Measurements from ENCODE around the gene MAL. TPM values are rescaled to one million over a fixed set of nuclear protein-coding genes. Genes with fewer than 3 reads are reported as not detected.
A peak's percentile ranks its signal among the peaks of the same experiment; 100 is the strongest.

MAL gene
- total and polyA plus RNA-seq, 2 of the 13 experiments (the other 11 are each of a cell fraction or from before 2014, with no cell fraction given): not detected

GRCh38 chr2:95057535-95058370, 32.2 kb downstream of the MAL start (continued):
- TF ChIP-seq PRDM15 (CRISPR knock-in tag; IDR thresholded peaks at IDR 0.05): no peak
- no peak for TF ChIP-seq KAT8 (CRISPR knock-in tag; IDR thresholded peaks at IDR 0.05)
- TF ChIP-seq SSRP1 (CRISPR knock-in tag; IDR thresholded peaks at IDR 0.05): no peak
- TF ChIP-seq LCORL (IDR thresholded peaks at IDR 0.05): no peak
- TF ChIP-seq LCORL (CRISPR knock-in tag; IDR thresholded peaks at IDR 0.05): no peak
- no peak for TF ChIP-seq JUND (CRISPR knock-in tag; IDR thresholded peaks at IDR 0.05)
- no peak for TF ChIP-seq PCBP2 (optimal IDR thresholded peaks at IDR 0.05; ENCODE audit: low read depth, low read length, poor library complexity, severe bottlenecking)
- no peak for TF ChIP-seq SPEN (CRISPR knock-in tag; IDR thresholded peaks at IDR 0.05; ENCODE audit: low read depth)
- no peak for TF ChIP-seq ZKSCAN5 (CRISPR knock-in tag; IDR thresholded peaks at IDR 0.05)
- no peak for TF ChIP-seq FOXA1 (IDR thresholded peaks at IDR 0.05)
- TF ChIP-seq FOXA1 (CRISPR knock-in tag; IDR thresholded peaks at IDR 0.05): no peak
- no peak for TF ChIP-seq ZNF280D (CRISPR knock-in tag; IDR thresholded peaks at IDR 0.05)
- TF ChIP-seq SCMH1 (CRISPR knock-in tag; IDR thresholded peaks at IDR 0.05; ENCODE audit: borderline replicate concordance): no peak
- 0 out of 2 replicates have a peak, but pooled peaks have one; percentile 17 for TF ChIP-seq GATAD2A (CRISPR knock-in tag; IDR thresholded peaks at IDR 0.05)
- no peak for TF ChIP-seq ATM (IDR thresholded peaks at IDR 0.05; ENCODE audit: borderline replicate concordance)
- no peak for TF ChIP-seq ZEB1 (IDR thresholded peaks at IDR 0.05; ENCODE audit: insufficient replicate concordance, low read depth)

Measured in HepG2 (cell line).